NCI-H1417 (cell line): ENCODE measurements around the gene SRGAP2B.
"Not testable (repeated sequence)": the region's sequence is repeated elsewhere in the genome, so short reads cannot be mapped to it uniquely, and the experiment has no call there.

Source experiments
- DNase-seq, 3 experiments: peaks; one replicate each; lab custom pipeline; 2025; lab: John Stamatoyannopoulos, UW

Gene SRGAP2B

GRCh38 chr1:145041519-145041918 is 53.6 kb downstream of the SRGAP2B start:
- not testable (repeated sequence) for DNase-seq

GRCh38 chr1:145036019-145036418 is 59.1 kb downstream of the SRGAP2B start:
- DNase-seq, result not testable (repeated sequence)

GRCh38 chr1:145033523-145033922 is 61.6 kb downstream of the SRGAP2B start:
- DNase-seq, result not testable (repeated sequence)

- not testable (repeated sequence) for DNase-seq
These were observed 67.9 kb downstream of the SRGAP2B start for GRCh38 chr1:145027251-145027650.

GRCh38 chr1:145025286-145025685 is 69.8 kb downstream of the SRGAP2B start:
- not testable (repeated sequence) for DNase-seq

GRCh38 chr1:145022259-145022658 is 72.9 kb downstream of the SRGAP2B start:
- not testable (repeated sequence) for DNase-seq

- not testable (repeated sequence) for DNase-seq
These were observed 73.4 kb downstream of the SRGAP2B start for GRCh38 chr1:145021749-145022148.

GRCh38 chr1:145019709-145020108 is 75.4 kb downstream of the SRGAP2B start:
- not testable (repeated sequence) for DNase-seq

GRCh38 chr1:145017725-145018124 is 77.4 kb downstream of the SRGAP2B start:
- DNase-seq, result not testable (repeated sequence)

GRCh38 chr1:145016492-145016862 is 78.7 kb downstream of the SRGAP2B start:
- DNase-seq, result not testable (repeated sequence)

- not testable (repeated sequence) for DNase-seq
These were observed 79.2 kb downstream of the SRGAP2B start for GRCh38 chr1:145015744-145016491.

GRCh38 chr1:145013353-145013752 is 81.8 kb downstream of the SRGAP2B start:
- not testable (repeated sequence) for DNase-seq

GRCh38 chr1:145011811-145012210 is 83.3 kb downstream of the SRGAP2B start:
- DNase-seq, result not testable (repeated sequence)

GRCh38 chr1:145010580-145010979 is 84.5 kb downstream of the SRGAP2B start:
- not testable (repeated sequence) for DNase-seq

- DNase-seq, result not testable (repeated sequence)
These were observed 85.2 kb downstream of the SRGAP2B start for GRCh38 chr1:145009928-145010327.

- not testable (repeated sequence) for DNase-seq
These were observed 86.7 kb downstream of the SRGAP2B start for GRCh38 chr1:145008388-145008787.

GRCh38 chr1:145005142-145005541 is 90.0 kb downstream of the SRGAP2B start:
- not testable (repeated sequence) for DNase-seq

GRCh38 chr1:145001381-145001780 is 93.7 kb downstream of the SRGAP2B start:
- DNase-seq, result not testable (repeated sequence)

- DNase-seq, result not testable (repeated sequence)
These were observed 94.3 kb downstream of the SRGAP2B start for GRCh38 chr1:145000743-145001326.

- DNase-seq, result not testable (repeated sequence)
These were observed 94.9 kb downstream of the SRGAP2B start for GRCh38 chr1:145000074-145000742.

- DNase-seq, result not testable (repeated sequence)
These were observed 96.2 kb downstream of the SRGAP2B start for GRCh38 chr1:144998981-144999273.

- not testable (repeated sequence) for DNase-seq
These were observed 96.8 kb downstream of the SRGAP2B start for GRCh38 chr1:144998134-144998980.
